HepG2 (cell line): Measurements from ENCODE around the gene ANKRD27. TPM values are rescaled to one million over a fixed set of nuclear protein-coding genes. Genes with fewer than 3 reads are reported as not detected.

ENCODE experiments used
- ATAC-seq: fragments of 200-7000 bp; cut with Tn5 transposase; 3 replicates; pipeline ENCODE4 v1.9.1; 2020; ENCODE audit warnings: mild to moderate bottlenecking, moderate library complexity
- BruUV-seq: library from RNA; stranded (reverse); fragments of 400-500 nt; replicated peaks from 2 replicates; lab custom pipeline; 2021; lab: Mats Ljungman, UMichigan
- CTCF ChIA-PET: fragments of 300-600 bp; formaldehyde crosslinking; extraction: SDS; loops from one replicate; lab custom pipeline; 2021; ENCODE audit warnings: low total read pairs, inconsistent platforms, low intra/inter-chr PET ratio; lab: Yijun Ruan, JAX
- POLR2A ChIA-PET: fragments of 350-600 bp; sonication (Branson Sonifier 250); formaldehyde crosslinking; loops from one replicate; lab custom pipeline; 2020; ENCODE audit warnings: antibody characterized with exemption, inconsistent platforms; lab: Yijun Ruan, JAX
- DNase-seq: peaks from one replicate; pipeline ENCODE4 v3.0.0-alpha.2; 2015; ENCODE audit warnings: low spot score
- FAIRE-seq: peaks from 3 replicates; lab custom pipeline; 2011; peaks lifted over from hg19 to GRCh38; lab: Jason Lieb, UNC
- H2AFZ ChIP-seq: one replicate; pipeline ENCODE4 v1.6.1; 2011; ENCODE audit warnings: low read length, inconsistent platforms
- H3K27ac ChIP-seq: fragments of 300-600 bp; 3 replicates; pipeline ENCODE4 v1.8.0; 2011; ENCODE audit warnings: mixed run types, mild to moderate bottlenecking, mixed read lengths, low read length, inconsistent platforms; ENCODE audit not compliant: insufficient read depth; ENCODE audit errors: extremely low read length
- H3K27me3 ChIP-seq, 2 experiments: fragments of 200-600 bp in 1 of 2; 2 replicates in 1 of 2; 3 replicates in 1 of 2; pipeline versions ENCODE4 v1.6.0 to v1.8.0; 2011; ENCODE audit warnings: low read length in 2 of 2, mild to moderate bottlenecking in 2 of 2, moderate library complexity in 2 of 2, inconsistent platforms in 1 of 2; ENCODE audit not compliant: insufficient read depth in 2 of 2, control insufficient read depth in 1 of 2
- H3K36me3 ChIP-seq, 2 experiments: fragments of 200-600 bp in 1 of 2; replicated peaks in 1 of 2; 2 replicates in 1 of 2; 3 replicates in 1 of 2; pipeline versions ENCODE4 v1.5.1 to v1.8.0; 2011; ENCODE audit warnings: low read length in 2 of 2, inconsistent platforms in 1 of 2; ENCODE audit not compliant: insufficient read depth in 2 of 2, control insufficient read depth in 1 of 2
- H3K4me1 ChIP-seq: 2 replicates; pipeline ENCODE4 v1.5.1; 2012; ENCODE audit warnings: low read length, inconsistent platforms; ENCODE audit not compliant: insufficient read depth
- H3K4me2 ChIP-seq: 2 replicates; pipeline ENCODE4 v1.6.0; 2011; ENCODE audit warnings: low read depth, low read length, inconsistent platforms
- H3K4me3 ChIP-seq, 3 experiments: fragments of 200-600 bp in 1 of 3; sonication (generic), shearing (Covaris generic) in 1 of 3; replicated peaks in 1 of 3; 2 replicates each; pipeline ENCODE4 v1.5.1; 2011 to 2016; ENCODE audit warnings: low read length in 3 of 3, inconsistent platforms in 2 of 3, low read depth in 2 of 3, mild to moderate bottlenecking in 2 of 3, control low read depth in 1 of 3, mixed read lengths in 1 of 3; ENCODE audit not compliant: insufficient read depth in 1 of 3
- H3K79me2 ChIP-seq: one replicate; pipeline ENCODE4 v1.6.1; 2011; ENCODE audit warnings: low read length, inconsistent platforms; ENCODE audit not compliant: insufficient read depth
- H3K9ac ChIP-seq: 2 replicates; pipeline ENCODE4 v1.6.0; 2011; ENCODE audit warnings: mild to moderate bottlenecking, low read depth, low read length, inconsistent platforms; ENCODE audit not compliant: insufficient read depth
- H3K9me3 ChIP-seq: 2 replicates; pipeline ENCODE4 v1.5.1; 2012; ENCODE audit warnings: mild to moderate bottlenecking, low read length
- H4K20me1 ChIP-seq: 2 replicates; pipeline ENCODE4 v1.6.0; 2011; ENCODE audit warnings: inconsistent platforms, mild to moderate bottlenecking, low read length, moderate library complexity; ENCODE audit not compliant: insufficient read depth
- CENPT ChIP-seq: sonication (generic); formaldehyde crosslinking; IDR thresholded peaks from 2 replicates; pipeline ENCODE4 v1.8.0; 2022; ENCODE audit warnings: low read depth, mild to moderate bottlenecking, moderate library complexity, missing genetic modification reagents
- EZH2 ChIP-seq: conservative IDR thresholded peaks from 2 replicates; pipeline ENCODE4 v1.6.1; 2012; ENCODE audit warnings: mild to moderate bottlenecking, low read depth, low read length, moderate library complexity
- YEATS4 ChIP-seq: sonication (generic); formaldehyde crosslinking; IDR thresholded peaks from 2 replicates; pipeline ENCODE4 v1.4.0; 2020; ENCODE audit warnings: missing genetic modification reagents, borderline replicate concordance
- ZFP36 ChIP-seq: fragments of 150-350 bp; IDR thresholded peaks from 2 replicates; pipeline ENCODE4 v1.6.1; 2018; ENCODE audit warnings: borderline replicate concordance, low read length, low read depth; ENCODE audit not compliant: partially characterized antibody
- ZNF563 ChIP-seq: sonication (generic); formaldehyde crosslinking; IDR thresholded peaks from 2 replicates; pipeline ENCODE4 v1.8.0; 2022; ENCODE audit warnings: mild to moderate bottlenecking, moderate library complexity, missing genetic modification reagents
- ZNF777 ChIP-seq: sonication (generic); formaldehyde crosslinking; IDR thresholded peaks from 2 replicates; pipeline ENCODE4 v1.4.0; 2020; ENCODE audit warnings: missing genetic modification reagents
- ZSCAN25 ChIP-seq: sonication (generic); formaldehyde crosslinking; IDR thresholded peaks from 2 replicates; pipeline ENCODE4 v1.8.0; 2022; ENCODE audit warnings: mild to moderate bottlenecking, missing genetic modification reagents
- whole genome bisulfite sequencing: methylation state at CpG from one replicate; pipeline ENCODE4 v1.1.6; 2017; ENCODE audit warnings: low lambda C conversion rate; 5-methylcytosine and 5-hydroxymethylcytosine counted together
- in situ Hi-C: cut with HindIII; loops from 2 replicates; pipeline ENCODE4 v1.10.0; 2017; ENCODE audit warnings: low pct_unique_long_range_greater_than_20kb; ENCODE audit not compliant: extremely low pct_ligation_motif_present
- intact Hi-C: fragments of 100-400 bp; cut with micrococcal nuclease; formaldehyde crosslinking; loops from one replicate; pipeline ENCODE4 v1.10.0; 2022; ENCODE audit not compliant: unreplicated experiment
- polyA plus RNA-seq, 8 experiments: library from polyadenylated mRNA; depleted of rRNA in 3 of 8; stranded (reverse) in 7 of 8; unstranded in 1 of 8; fragments of >200 nt; fragmentation: Illumina TruSeq in 4 of 8; extraction: Trizol in 4 of 8; gene quantifications; 2 replicates each; pipeline versions ENCODE4 v1.2.1 to v1.2.3, GENCODE V29; 2011 to 2016; ENCODE audit warnings: low read depth in 4 of 8, missing spikeins in 1 of 8, mixed read lengths in 1 of 8; ENCODE audit not compliant: insufficient read depth in 1 of 8
- total RNA-seq, 5 experiments: library from RNA; depleted of rRNA; stranded (reverse); fragments of >200 nt; fragmentation: Illumina TruSeq; extraction: Trizol; gene quantifications; 2 replicates each; pipeline ENCODE4 v1.2.3, GENCODE V29; 2016; ENCODE audit warnings: low read depth in 1 of 5
- TF ChIP-seq, protein P1 (sequence below): sonication (generic); formaldehyde crosslinking; IDR thresholded peaks from 2 replicates; pipeline ENCODE4 v1.5.1; 2020; ENCODE audit warnings: missing genetic modification reagents, mild to moderate bottlenecking, borderline replicate concordance
- TF ChIP-seq, protein P2 (sequence below): sonication (generic); formaldehyde crosslinking; IDR thresholded peaks from 2 replicates; pipeline ENCODE4 v1.8.0; 2022; ENCODE audit warnings: missing genetic modification reagents, mild to moderate bottlenecking, borderline replicate concordance
- TF ChIP-seq, protein P3 (sequence below): sonication (generic); formaldehyde crosslinking; IDR thresholded peaks from 2 replicates; pipeline ENCODE4 v1.5.1; 2020; ENCODE audit warnings: mild to moderate bottlenecking, missing genetic modification reagents, moderate library complexity
- TF ChIP-seq, protein P4 (sequence below): sonication (generic); formaldehyde crosslinking; IDR thresholded peaks from 2 replicates; pipeline ENCODE4 v1.9.0; 2021; ENCODE audit warnings: missing genetic modification reagents, borderline replicate concordance

The ANKRD27 gene
- total and polyA plus RNA-seq, 2 of the 13 experiments (the other 11 are each of a cell fraction or from before 2014, with no cell fraction given): 22.2 to 23.7 TPM

DNA sequence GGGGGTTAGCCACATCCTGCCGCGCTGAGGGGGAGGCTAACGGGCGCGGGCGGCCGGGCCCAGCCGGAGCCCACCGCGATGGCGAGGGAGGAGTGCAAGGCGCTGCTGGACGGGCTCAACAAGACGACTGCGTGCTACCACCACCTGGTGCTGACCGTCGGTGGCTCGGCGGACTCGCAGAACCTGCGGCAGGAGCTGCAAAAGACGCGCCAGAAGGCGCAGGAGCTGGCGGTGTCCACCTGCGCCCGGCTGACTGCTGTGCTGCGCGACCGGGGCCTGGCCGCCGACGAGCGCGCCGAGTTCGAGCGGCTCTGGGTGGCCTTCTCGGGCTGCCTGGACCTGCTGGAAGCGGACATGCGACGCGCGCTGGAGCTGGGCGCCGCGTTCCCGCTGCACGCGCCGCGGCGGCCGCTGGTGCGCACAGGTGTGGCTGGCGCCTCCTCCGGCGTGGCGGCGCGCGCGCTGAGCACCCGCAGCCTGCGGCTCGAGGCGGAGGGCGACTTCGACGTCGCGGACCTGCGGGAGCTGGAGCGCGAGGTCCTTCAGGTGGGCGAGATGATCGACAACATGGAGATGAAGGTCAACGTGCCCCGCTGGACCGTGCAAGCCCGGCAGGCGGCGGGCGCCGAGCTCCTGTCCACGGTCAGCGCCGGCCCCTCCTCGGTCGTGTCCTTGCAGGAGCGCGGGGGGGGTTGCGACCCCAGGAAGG lies 1.4 kb upstream of the ANKRD27 start:
- ATAC-seq: peak; percentile 6; the same call in 1 of the 3 replicates
- no peak for FAIRE-seq
- peaks cover 23% of the 10 kb centered on the region for H3K79me2 ChIP-seq
- no peaks in the 10 kb centered on the region for H3K36me3 ChIP-seq
- intact Hi-C loops (no loop called here), in situ Hi-C loops (loop anchor here (25.0 kb wide), 1 partner anchor 461 kb away; the partner anchor contains the start of gene WDR88)
- no peaks in the 10 kb centered on the region for H3K9me3 ChIP-seq
- H3K9ac ChIP-seq: no peak overlapping the region
- peaks cover 3 to 15% of the 10 kb centered on the region in 2 experiments; a peak in 4 of 5 replicates for H3K27me3 ChIP-seq
- H3K4me2 ChIP-seq: peak overlapping the region; percentile 94
- no TSS peak for BruUV-seq
- DNase-seq: no peak
- peak overlapping the region in 2 of 3 experiments; percentile 50 to 88; a peak in 3 of 6 replicates for H3K4me3 ChIP-seq
- ChIA-PET CTCF (no interaction called here), POLR2A (interaction anchor here (2.3 kb wide), 1 partner anchor 15 kb away, joined by 21 read pairs; the partner anchor contains the start of gene NUDT19)
- H2AFZ ChIP-seq: no peak overlapping the region
- peaks cover 54% of the 10 kb centered on the region for H3K4me1 ChIP-seq
- 82% methylated on average over 44 of the region's 93 CpGs for WGBS
- no peak overlapping the region for H3K27ac ChIP-seq
- peaks cover 21% of the 10 kb centered on the region for H4K20me1 ChIP-seq
- TF ChIP-seq, protein P1, sequence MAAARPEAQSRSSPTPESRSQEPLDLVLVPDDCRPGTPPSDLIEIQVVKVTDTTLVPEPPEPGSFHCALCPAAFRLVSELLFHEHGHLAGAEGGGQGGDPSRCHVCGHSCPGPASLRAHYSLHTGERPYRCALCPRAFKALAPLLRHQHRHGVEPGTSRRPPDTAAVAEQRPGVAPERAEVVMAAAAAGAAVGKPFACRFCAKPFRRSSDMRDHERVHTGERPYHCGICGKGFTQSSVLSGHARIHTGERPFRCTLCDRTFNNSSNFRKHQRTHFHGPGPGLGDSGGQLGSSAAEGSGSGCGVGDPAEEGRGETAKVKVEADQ (CRISPR knock-in tag): 0 out of 2 replicates have a peak, but pooled peaks have one; percentile 56
- TF ChIP-seq ZFP36 (no peak), ZNF777 (CRISPR knock-in tag) (peak; percentile 89; the same call in 1 of the 2 replicates), YEATS4 (CRISPR knock-in tag) (0 out of 2 replicates have a peak, but pooled peaks have one; percentile 21), EZH2 (no peak; the same call in 1 of the 2 replicates), CENPT (0 out of 2 replicates have a peak, but pooled peaks have one; percentile 30), ZSCAN25 (CRISPR knock-in tag) (0 out of 2 replicates have a peak, but pooled peaks have one; percentile 39), ZNF563 (CRISPR knock-in tag) (0 out of 2 replicates have a peak, but pooled peaks have one; percentile 40)
- TF ChIP-seq, protein P2, sequence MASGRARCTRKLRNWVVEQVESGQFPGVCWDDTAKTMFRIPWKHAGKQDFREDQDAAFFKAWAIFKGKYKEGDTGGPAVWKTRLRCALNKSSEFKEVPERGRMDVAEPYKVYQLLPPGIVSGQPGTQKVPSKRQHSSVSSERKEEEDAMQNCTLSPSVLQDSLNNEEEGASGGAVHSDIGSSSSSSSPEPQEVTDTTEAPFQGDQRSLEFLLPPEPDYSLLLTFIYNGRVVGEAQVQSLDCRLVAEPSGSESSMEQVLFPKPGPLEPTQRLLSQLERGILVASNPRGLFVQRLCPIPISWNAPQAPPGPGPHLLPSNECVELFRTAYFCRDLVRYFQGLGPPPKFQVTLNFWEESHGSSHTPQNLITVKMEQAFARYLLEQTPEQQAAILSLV (CRISPR knock-in tag): no peak
- TF ChIP-seq, protein P3, sequence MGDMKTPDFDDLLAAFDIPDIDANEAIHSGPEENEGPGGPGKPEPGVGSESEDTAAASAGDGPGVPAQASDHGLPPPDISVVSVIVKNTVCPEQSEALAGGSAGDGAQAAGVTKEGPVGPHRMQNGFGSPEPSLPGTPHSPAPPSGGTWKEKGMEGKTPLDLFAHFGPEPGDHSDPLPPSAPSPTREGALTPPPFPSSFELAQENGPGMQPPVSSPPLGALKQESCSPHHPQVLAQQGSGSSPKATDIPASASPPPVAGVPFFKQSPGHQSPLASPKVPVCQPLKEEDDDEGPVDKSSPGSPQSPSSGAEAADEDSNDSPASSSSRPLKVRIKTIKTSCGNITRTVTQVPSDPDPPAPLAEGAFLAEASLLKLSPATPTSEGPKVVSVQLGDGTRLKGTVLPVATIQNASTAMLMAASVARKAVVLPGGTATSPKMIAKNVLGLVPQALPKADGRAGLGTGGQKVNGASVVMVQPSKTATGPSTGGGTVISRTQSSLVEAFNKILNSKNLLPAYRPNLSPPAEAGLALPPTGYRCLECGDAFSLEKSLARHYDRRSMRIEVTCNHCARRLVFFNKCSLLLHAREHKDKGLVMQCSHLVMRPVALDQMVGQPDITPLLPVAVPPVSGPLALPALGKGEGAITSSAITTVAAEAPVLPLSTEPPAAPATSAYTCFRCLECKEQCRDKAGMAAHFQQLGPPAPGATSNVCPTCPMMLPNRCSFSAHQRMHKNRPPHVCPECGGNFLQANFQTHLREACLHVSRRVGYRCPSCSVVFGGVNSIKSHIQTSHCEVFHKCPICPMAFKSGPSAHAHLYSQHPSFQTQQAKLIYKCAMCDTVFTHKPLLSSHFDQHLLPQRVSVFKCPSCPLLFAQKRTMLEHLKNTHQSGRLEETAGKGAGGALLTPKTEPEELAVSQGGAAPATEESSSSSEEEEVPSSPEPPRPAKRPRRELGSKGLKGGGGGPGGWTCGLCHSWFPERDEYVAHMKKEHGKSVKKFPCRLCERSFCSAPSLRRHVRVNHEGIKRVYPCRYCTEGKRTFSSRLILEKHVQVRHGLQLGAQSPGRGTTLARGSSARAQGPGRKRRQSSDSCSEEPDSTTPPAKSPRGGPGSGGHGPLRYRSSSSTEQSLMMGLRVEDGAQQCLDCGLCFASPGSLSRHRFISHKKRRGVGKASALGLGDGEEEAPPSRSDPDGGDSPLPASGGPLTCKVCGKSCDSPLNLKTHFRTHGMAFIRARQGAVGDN (CRISPR knock-in tag): peak; percentile 57
- TF ChIP-seq, protein P4, sequence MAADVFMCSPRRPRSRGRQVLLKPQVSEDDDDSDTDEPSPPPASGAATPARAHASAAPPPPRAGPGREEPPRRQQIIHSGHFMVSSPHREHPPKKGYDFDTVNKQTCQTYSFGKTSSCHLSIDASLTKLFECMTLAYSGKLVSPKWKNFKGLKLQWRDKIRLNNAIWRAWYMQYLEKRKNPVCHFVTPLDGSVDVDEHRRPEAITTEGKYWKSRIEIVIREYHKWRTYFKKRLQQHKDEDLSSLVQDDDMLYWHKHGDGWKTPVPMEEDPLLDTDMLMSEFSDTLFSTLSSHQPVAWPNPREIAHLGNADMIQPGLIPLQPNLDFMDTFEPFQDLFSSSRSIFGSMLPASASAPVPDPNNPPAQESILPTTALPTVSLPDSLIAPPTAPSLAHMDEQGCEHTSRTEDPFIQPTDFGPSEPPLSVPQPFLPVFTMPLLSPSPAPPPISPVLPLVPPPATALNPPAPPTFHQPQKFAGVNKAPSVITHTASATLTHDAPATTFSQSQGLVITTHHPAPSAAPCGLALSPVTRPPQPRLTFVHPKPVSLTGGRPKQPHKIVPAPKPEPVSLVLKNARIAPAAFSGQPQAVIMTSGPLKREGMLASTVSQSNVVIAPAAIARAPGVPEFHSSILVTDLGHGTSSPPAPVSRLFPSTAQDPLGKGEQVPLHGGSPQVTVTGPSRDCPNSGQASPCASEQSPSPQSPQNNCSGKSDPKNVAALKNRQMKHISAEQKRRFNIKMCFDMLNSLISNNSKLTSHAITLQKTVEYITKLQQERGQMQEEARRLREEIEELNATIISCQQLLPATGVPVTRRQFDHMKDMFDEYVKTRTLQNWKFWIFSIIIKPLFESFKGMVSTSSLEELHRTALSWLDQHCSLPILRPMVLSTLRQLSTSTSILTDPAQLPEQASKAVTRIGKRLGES (CRISPR knock-in tag): no peak
